ENCODE results near the gene RPL37.

- TF ChIP-seq, protein P1, sequence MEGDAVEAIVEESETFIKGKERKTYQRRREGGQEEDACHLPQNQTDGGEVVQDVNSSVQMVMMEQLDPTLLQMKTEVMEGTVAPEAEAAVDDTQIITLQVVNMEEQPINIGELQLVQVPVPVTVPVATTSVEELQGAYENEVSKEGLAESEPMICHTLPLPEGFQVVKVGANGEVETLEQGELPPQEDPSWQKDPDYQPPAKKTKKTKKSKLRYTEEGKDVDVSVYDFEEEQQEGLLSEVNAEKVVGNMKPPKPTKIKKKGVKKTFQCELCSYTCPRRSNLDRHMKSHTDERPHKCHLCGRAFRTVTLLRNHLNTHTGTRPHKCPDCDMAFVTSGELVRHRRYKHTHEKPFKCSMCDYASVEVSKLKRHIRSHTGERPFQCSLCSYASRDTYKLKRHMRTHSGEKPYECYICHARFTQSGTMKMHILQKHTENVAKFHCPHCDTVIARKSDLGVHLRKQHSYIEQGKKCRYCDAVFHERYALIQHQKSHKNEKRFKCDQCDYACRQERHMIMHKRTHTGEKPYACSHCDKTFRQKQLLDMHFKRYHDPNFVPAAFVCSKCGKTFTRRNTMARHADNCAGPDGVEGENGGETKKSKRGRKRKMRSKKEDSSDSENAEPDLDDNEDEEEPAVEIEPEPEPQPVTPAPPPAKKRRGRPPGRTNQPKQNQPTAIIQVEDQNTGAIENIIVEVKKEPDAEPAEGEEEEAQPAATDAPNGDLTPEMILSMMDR (IDR thresholded peaks at IDR 0.05): no peak
- TF ChIP-seq ZFX (IDR thresholded peaks at IDR 0.05; ENCODE audit: borderline replicate concordance): no peak
Measured at GRCh38 chr5:40779561-40779960, 55.5 kb downstream of the RPL37 start.
